SK-N-SH (cell line): Measurements from ENCODE around the gene MTUS2. TPM values are rescaled to one million over a fixed set of nuclear protein-coding genes. Genes with fewer than 3 reads are reported as not detected.

Source experiments
- CTCF ChIA-PET: fragments of 300-600, 350-600 bp; formaldehyde crosslinking; extraction: SDS; loops from one replicate; lab custom pipeline; 2021; lab: Yijun Ruan, JAX
- POLR2A ChIA-PET: fragments of 350-600 bp; sonication (Branson Sonifier 250); formaldehyde crosslinking; extraction: SDS; loops from one replicate; lab custom pipeline; 2020; ENCODE audit warnings: antibody characterized with exemption, inconsistent platforms; lab: Yijun Ruan, JAX
- DNase-seq: peaks from one replicate; pipeline ENCODE4 v3.0.0; 2012
- H2AFZ ChIP-seq: fragments of 200-600 bp; sonication (generic); 2 replicates; pipeline ENCODE4 v1.8.1; 2016; ENCODE audit warnings: antibody characterized with exemption, mild to moderate bottlenecking, low read depth
- H3F3A ChIP-seq: fragments of 200-600 bp; sonication (generic); replicated peaks from 2 replicates; pipeline ENCODE3; 2016; ENCODE audit warnings: antibody characterized with exemption, mild to moderate bottlenecking; ENCODE audit not compliant: insufficient read depth
- H3K27ac ChIP-seq, 2 experiments: fragments of 200-500 bp in 1 of 2; fragments of 200-600 bp in 1 of 2; sonication (Bioruptor generic) in 1 of 2; sonication (generic), shearing (Covaris generic) in 1 of 2; 2 replicates each; pipeline versions ENCODE4 v1.5.1 to v1.6.1; 2014 to 2016; ENCODE audit warnings: low read depth in 2 of 2, inconsistent platforms in 1 of 2, low read length in 1 of 2, mild to moderate bottlenecking in 1 of 2, mixed read lengths in 1 of 2
- H3K27me3 ChIP-seq: fragments of 200-600 bp; sonication (generic), shearing (Covaris generic); 2 replicates; pipeline ENCODE4 v1.6.1; 2016; ENCODE audit warnings: mixed run types; ENCODE audit not compliant: insufficient read depth
- H3K36me3 ChIP-seq, 2 experiments: fragments of 200-500 bp in 1 of 2; fragments of 200-600 bp in 1 of 2; sonication (Bioruptor generic) in 1 of 2; sonication (generic) in 1 of 2; replicated peaks in 1 of 2; 2 replicates each; pipeline versions ENCODE3 to v1.5.1; 2014 to 2016; ENCODE audit warnings: low read length in 1 of 2, mild to moderate bottlenecking in 1 of 2; ENCODE audit not compliant: insufficient read depth in 2 of 2, control insufficient read depth in 1 of 2
- H3K4me1 ChIP-seq, 2 experiments: fragments of 200-500 bp in 1 of 2; fragments of 200-600 bp in 1 of 2; sonication (Bioruptor generic) in 1 of 2; sonication (generic), shearing (Covaris generic) in 1 of 2; 2 replicates each; pipeline versions ENCODE4 v1.5.1 to v1.6.1; 2014 to 2016; ENCODE audit warnings: low read depth in 1 of 2, low read length in 1 of 2, mixed run types in 1 of 2; ENCODE audit not compliant: insufficient read depth in 2 of 2, control insufficient read depth in 1 of 2
- H3K4me2 ChIP-seq: fragments of 200-600 bp; sonication (generic), shearing (Covaris generic); 2 replicates; pipeline ENCODE4 v1.6.1; 2017; ENCODE audit warnings: mixed run types
- H3K4me3 ChIP-seq, 2 experiments: fragments of 200-500 bp in 1 of 2; fragments of 200-600 bp in 1 of 2; sonication (Bioruptor generic) in 1 of 2; sonication (generic), shearing (Covaris generic) in 1 of 2; 2 replicates each; pipeline versions ENCODE4 v1.5.1 to v1.8.1; 2014 to 2016; ENCODE audit warnings: low read depth in 2 of 2, inconsistent platforms in 1 of 2, low read length in 1 of 2, mild to moderate bottlenecking in 1 of 2, mixed read lengths in 1 of 2, moderate library complexity in 1 of 2
- H3K79me2 ChIP-seq: fragments of 200-600 bp; sonication (generic); 2 replicates; pipeline ENCODE4 v1.8.1; 2017; ENCODE audit warnings: mild to moderate bottlenecking; ENCODE audit not compliant: insufficient read depth
- H3K9ac ChIP-seq: fragments of 200-600 bp; sonication (generic); 2 replicates; pipeline ENCODE4 v1.6.1; 2017; ENCODE audit warnings: mixed run types
- H3K9me2 ChIP-seq: fragments of 200-600 bp; sonication (generic); 2 replicates; pipeline ENCODE4 v1.6.1; 2017; ENCODE audit warnings: mixed run types
- H3K9me3 ChIP-seq: fragments of 200-600 bp; sonication (generic); 2 replicates; pipeline ENCODE4 v1.6.1; 2017; ENCODE audit warnings: mixed run types, mild to moderate bottlenecking, moderate library complexity
- H4K20me1 ChIP-seq: fragments of 200-600 bp; sonication (generic); 2 replicates; pipeline ENCODE4 v1.6.1; 2017; ENCODE audit warnings: mild to moderate bottlenecking, mixed run types; ENCODE audit not compliant: insufficient read depth
- ELF1 ChIP-seq: IDR thresholded peaks from 2 replicates; pipeline ENCODE4 v1.4.0; 2012
- FOXJ3 ChIP-seq: sonication (generic); formaldehyde crosslinking; IDR thresholded peaks from 2 replicates; pipeline ENCODE4 v1.5.1; 2020; ENCODE audit warnings: mild to moderate bottlenecking, missing genetic modification reagents
- GABPA ChIP-seq: IDR thresholded peaks from 2 replicates; pipeline ENCODE4 v1.4.0; 2012; ENCODE audit warnings: low read depth, mild to moderate bottlenecking
- GATA2 ChIP-seq: sonication (generic); formaldehyde crosslinking; IDR thresholded peaks from 2 replicates; pipeline ENCODE4 v1.5.0; 2020; ENCODE audit warnings: mild to moderate bottlenecking, missing genetic modification reagents
- JUND ChIP-seq: IDR thresholded peaks from 2 replicates; pipeline ENCODE4 v1.4.0; 2012
- MEF2A ChIP-seq: IDR thresholded peaks from 2 replicates; pipeline ENCODE4 v1.4.0; 2012; ENCODE audit warnings: low read depth, borderline replicate concordance
- MXI1 ChIP-seq: IDR thresholded peaks from 2 replicates; pipeline ENCODE4 v1.6.1; 2012; ENCODE audit warnings: mild to moderate bottlenecking, low read depth, low read length, improper control_type of control experiment
- NFIC ChIP-seq: IDR thresholded peaks from 2 replicates; pipeline ENCODE4 v1.4.0; 2012; ENCODE audit warnings: borderline replicate concordance
- POLR2AphosphoS5 ChIP-seq: IDR thresholded peaks from 2 replicates; pipeline ENCODE4 v1.6.1; 2012; ENCODE audit warnings: low read depth, low read length
- RAD21 ChIP-seq: IDR thresholded peaks from 2 replicates; pipeline ENCODE4 v1.6.1; 2012; ENCODE audit warnings: mild to moderate bottlenecking, low read length
- RFX5 ChIP-seq: IDR thresholded peaks from 2 replicates; pipeline ENCODE4 v1.6.1; 2012; ENCODE audit warnings: mild to moderate bottlenecking, improper control_type of control experiment, low read length
- RXRA ChIP-seq: IDR thresholded peaks from 2 replicates; pipeline ENCODE4 v1.4.0; 2012; ENCODE audit warnings: low read depth, mild to moderate bottlenecking, borderline replicate concordance
- SMC3 ChIP-seq: IDR thresholded peaks from 2 replicates; pipeline ENCODE4 v1.6.1; 2012; ENCODE audit warnings: low read depth, low read length, improper control_type of control experiment
- ZBTB33 ChIP-seq: IDR thresholded peaks from 2 replicates; pipeline ENCODE4 v1.4.0; 2012; ENCODE audit warnings: low read depth, borderline replicate concordance
- WGBS: methylation state at CpG from one replicate; pipeline ENCODE4 v1.1.6; 2017; ENCODE audit warnings: low lambda C conversion rate; 5-methylcytosine and 5-hydroxymethylcytosine counted together
- polyA plus RNA-seq, 3 experiments: library from polyadenylated mRNA; depleted of rRNA; stranded (reverse); fragments of >200 nt; gene quantifications; 2 replicates each; pipeline ENCODE4 v1.2.3, GENCODE V29; 2012
- TF ChIP-seq, protein P1 (sequence below): IDR thresholded peaks from 2 replicates; pipeline ENCODE4 v1.4.0; 2012; ENCODE audit warnings: low read depth
- TF ChIP-seq, protein P2 (sequence below): fragments of 150-350 bp; IDR thresholded peaks from 2 replicates; pipeline ENCODE4 v1.6.1; 2016; ENCODE audit warnings: mild to moderate bottlenecking, low read depth, low read length
- TF ChIP-seq, protein P3 (sequence below): IDR thresholded peaks from 2 replicates; pipeline ENCODE4 v1.4.0; 2012; ENCODE audit warnings: low read depth, borderline replicate concordance

Gene MTUS2
- polyA plus RNA-seq, 1 of the 3 experiments (the other 2 are of a cell fraction), result 1.7 TPM

GRCh38 chr13:29493796-29494195 is 673.7 kb downstream of the MTUS2 start:
- CTCF ChIA-PET, result interaction anchor here (1.1 to 2.2 kb wide), 2 partner anchors 14 to 21 kb away, joined by 5 to 7 read pairs; no protein-coding TSS in a partner anchor
- no peak for DNase-seq
- H3K4me3 ChIP-seq, result no peak overlapping the region
- H3K9me3 ChIP-seq, result no peaks in the 10 kb centered on the region
- H3K79me2 ChIP-seq, result no peaks in the 10 kb centered on the region
- H3K4me2 ChIP-seq, result no peak overlapping the region
- POLR2A ChIA-PET, result no interaction called here
- peaks cover 0 to 2% of the 10 kb centered on the region in 2 experiments; a peak in 1 of 4 replicates for H3K4me1 ChIP-seq
- H3K9ac ChIP-seq, result no peak overlapping the region
- H3K27ac ChIP-seq, result no peak overlapping the region
- H3K36me3 ChIP-seq, result no peaks in the 10 kb centered on the region
- H3K9me2 ChIP-seq, result no peaks in the 10 kb centered on the region
- H2AFZ ChIP-seq, result no peak overlapping the region
- no peak for TF ChIP-seq RXRA
- TF ChIP-seq SMC3, result no peak
- TF ChIP-seq MEF2A, result no peak
- TF ChIP-seq ZBTB33, result no peak
- TF ChIP-seq GABPA, result no peak
- TF ChIP-seq RAD21, result no peak
- TF ChIP-seq RFX5, result no peak
- TF ChIP-seq, protein P1, sequence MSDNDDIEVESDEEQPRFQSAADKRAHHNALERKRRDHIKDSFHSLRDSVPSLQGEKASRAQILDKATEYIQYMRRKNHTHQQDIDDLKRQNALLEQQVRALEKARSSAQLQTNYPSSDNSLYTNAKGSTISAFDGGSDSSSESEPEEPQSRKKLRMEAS, result no peak
- TF ChIP-seq NFIC, result no peak
- no peaks in the 10 kb centered on the region for H4K20me1 ChIP-seq
- no peaks in the 10 kb centered on the region for H3F3A ChIP-seq
- WGBS, result 53% methylated on average over 4 of the region's 4 CpGs
- H3K27me3 ChIP-seq, result no peaks in the 10 kb centered on the region; the same call in 1 of the 2 replicates

DNA sequence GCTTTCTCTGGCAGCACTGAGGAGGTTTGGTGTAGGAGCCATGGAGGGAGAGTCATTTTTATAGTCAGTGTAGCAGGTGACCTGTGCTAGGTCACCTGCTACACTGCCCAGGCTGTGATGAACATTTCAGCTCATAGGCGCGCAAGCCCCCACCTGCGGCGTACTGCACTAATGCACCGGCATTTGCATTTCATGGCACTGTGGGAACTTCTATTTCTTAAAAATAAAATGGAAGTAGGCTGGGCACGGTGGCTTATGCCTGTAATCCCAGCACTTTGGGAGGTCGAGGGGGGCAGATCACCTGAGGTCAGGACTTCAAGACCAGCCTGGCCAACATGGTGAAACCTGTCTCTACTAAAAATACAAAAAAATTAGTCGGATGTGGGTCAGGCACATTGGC is 674.4 kb downstream of the MTUS2 start:
- Histone ChIP-seq H3K79me2 (no peaks in the 10 kb centered on the region), H3K36me3 (no peaks in the 10 kb centered on the region), H3K27me3 (no peaks in the 10 kb centered on the region; the same call in 1 of the 2 replicates), H3F3A (no peaks in the 10 kb centered on the region), H3K4me2 (no peak overlapping the region), H3K4me3 (no peak overlapping the region), H3K4me1 (peaks cover 0 to 4% of the 10 kb centered on the region in 2 experiments; a peak in 2 of 4 replicates), H4K20me1 (no peaks in the 10 kb centered on the region), H3K9ac (no peak overlapping the region), H3K9me2 (no peaks in the 10 kb centered on the region), H2AFZ (no peak overlapping the region), H3K27ac (no peak overlapping the region), H3K9me3 (no peaks in the 10 kb centered on the region)
- CTCF ChIA-PET, result interaction anchor here (2.2 kb wide), 1 partner anchor 13 kb away, joined by 7 read pairs; no protein-coding TSS in a partner anchor
- DNase-seq, result no peak
- POLR2A ChIA-PET, result no interaction called here
- 80% methylated on average over 8 of the region's 8 CpGs for WGBS
- no peak for TF ChIP-seq MXI1
- no peak for TF ChIP-seq POLR2AphosphoS5
- TF ChIP-seq RFX5, result no peak
- TF ChIP-seq, protein P1, result no peak
- no peak for TF ChIP-seq JUND
- TF ChIP-seq FOXJ3 (CRISPR knock-in tag), result no peak
- TF ChIP-seq, protein P2, sequence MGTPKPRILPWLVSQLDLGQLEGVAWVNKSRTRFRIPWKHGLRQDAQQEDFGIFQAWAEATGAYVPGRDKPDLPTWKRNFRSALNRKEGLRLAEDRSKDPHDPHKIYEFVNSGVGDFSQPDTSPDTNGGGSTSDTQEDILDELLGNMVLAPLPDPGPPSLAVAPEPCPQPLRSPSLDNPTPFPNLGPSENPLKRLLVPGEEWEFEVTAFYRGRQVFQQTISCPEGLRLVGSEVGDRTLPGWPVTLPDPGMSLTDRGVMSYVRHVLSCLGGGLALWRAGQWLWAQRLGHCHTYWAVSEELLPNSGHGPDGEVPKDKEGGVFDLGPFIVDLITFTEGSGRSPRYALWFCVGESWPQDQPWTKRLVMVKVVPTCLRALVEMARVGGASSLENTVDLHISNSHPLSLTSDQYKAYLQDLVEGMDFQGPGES, result no peak
- no peak for TF ChIP-seq MEF2A
- TF ChIP-seq GATA2 (CRISPR knock-in tag), result no peak
- TF ChIP-seq RXRA, result no peak
- TF ChIP-seq, protein P3, sequence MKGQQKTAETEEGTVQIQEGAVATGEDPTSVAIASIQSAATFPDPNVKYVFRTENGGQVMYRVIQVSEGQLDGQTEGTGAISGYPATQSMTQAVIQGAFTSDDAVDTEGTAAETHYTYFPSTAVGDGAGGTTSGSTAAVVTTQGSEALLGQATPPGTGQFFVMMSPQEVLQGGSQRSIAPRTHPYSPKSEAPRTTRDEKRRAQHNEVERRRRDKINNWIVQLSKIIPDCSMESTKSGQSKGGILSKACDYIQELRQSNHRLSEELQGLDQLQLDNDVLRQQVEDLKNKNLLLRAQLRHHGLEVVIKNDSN, result no peak
- no peak for TF ChIP-seq ELF1
